H1 (cell line): Measurements from ENCODE around the gene PTX4. TPM values are rescaled to one million over a fixed set of nuclear protein-coding genes. Genes with fewer than 3 reads are reported as not detected.

Experiments used
- ATF2 ChIP-seq: IDR thresholded peaks from 2 replicates; pipeline ENCODE4 v1.6.1; 2012; ENCODE audit warnings: low read length, inconsistent platforms
- BACH1 ChIP-seq: IDR thresholded peaks from 2 replicates; pipeline ENCODE4 v1.6.1; 2012; ENCODE audit warnings: low read length, improper control_type of control experiment
- BRCA1 ChIP-seq: IDR thresholded peaks from 2 replicates; pipeline ENCODE4 v1.6.1; 2012; ENCODE audit warnings: low read depth, low read length, improper control_type of control experiment
- CEBPB ChIP-seq: IDR thresholded peaks from 2 replicates; pipeline ENCODE4 v1.6.1; 2012; ENCODE audit warnings: low read depth, low read length
- JUN ChIP-seq: IDR thresholded peaks from 2 replicates; pipeline ENCODE4 v1.6.1; 2011; ENCODE audit warnings: low read depth, mild to moderate bottlenecking, improper control_type of control experiment, low read length
- NRF1 ChIP-seq: IDR thresholded peaks from 2 replicates; pipeline ENCODE4 v1.6.1; 2011; ENCODE audit warnings: mild to moderate bottlenecking, low read depth, low read length, improper control_type of control experiment
- RFX5 ChIP-seq: IDR thresholded peaks from 2 replicates; pipeline ENCODE4 v1.6.1; 2011; ENCODE audit warnings: low read depth, low read length, improper control_type of control experiment, borderline replicate concordance
- SRF ChIP-seq: IDR thresholded peaks from 2 replicates; pipeline ENCODE4 v1.6.1; 2011; ENCODE audit warnings: mild to moderate bottlenecking, low read depth, low read length, moderate library complexity
- polyA plus RNA-seq, 7 experiments: library from polyadenylated mRNA; depleted of rRNA in 3 of 7; stranded (reverse) in 5 of 7; unstranded in 2 of 7; fragments of >200 nt in 5 of 7; fragments of 200-250 nt in 2 of 7; gene quantifications; 1 replicate in 5 of 7; 2 replicates in 1 of 7; 4 replicates in 1 of 7; pipeline versions ENCODE4 v1.2.1 to v1.2.3, GENCODE V29; 2011 to 2013; ENCODE audit warnings: missing spikeins in 2 of 7, mixed read lengths in 2 of 7
- total RNA-seq: library from RNA; stranded (reverse); fragmentation: NEBNext Ultra II Directional; extraction: Animal tissue kit (Norgen Biotek cat#: 25700); gene quantifications from 2 replicates; pipeline ENCODE4 v1.2.1, GENCODE V29; 2021

The PTX4 gene
- total and polyA plus RNA-seq, 2 of the 8 experiments (the other 6 are each of a cell fraction or from before 2014, with no cell fraction given), result not detected

DNA sequence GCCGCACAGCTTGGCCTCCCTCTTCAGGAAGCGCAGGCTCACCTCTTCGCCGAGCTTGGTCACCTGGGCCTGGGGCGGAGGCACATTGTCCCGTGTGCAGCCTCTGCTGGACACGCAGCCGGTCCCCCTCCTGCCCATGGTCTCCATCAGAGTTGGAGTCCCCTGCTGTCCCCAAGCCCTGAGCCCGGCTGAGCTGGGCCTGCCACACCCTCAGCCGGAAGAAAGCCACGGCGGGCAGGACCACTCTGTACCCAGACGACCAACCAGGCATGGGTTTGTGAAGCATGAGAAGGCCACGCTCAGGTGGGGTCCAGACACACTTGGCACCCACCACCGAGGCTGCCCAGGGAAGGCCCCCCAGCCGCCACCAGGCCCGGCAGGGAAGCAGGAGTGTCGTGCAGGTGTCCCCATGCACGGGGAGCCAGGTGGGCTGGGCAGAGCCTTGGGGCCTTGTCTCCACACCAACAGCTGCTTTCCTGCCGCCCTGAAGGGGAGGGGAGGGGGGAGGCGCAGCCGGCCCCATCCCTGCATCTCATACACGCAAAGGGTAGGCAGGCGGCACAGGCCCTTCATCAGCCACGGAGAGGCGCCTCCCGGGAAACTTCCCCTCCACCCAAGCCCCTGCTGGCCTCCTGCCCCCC lies 49.6 kb downstream of the PTX4 start (continued):
- TF ChIP-seq NRF1 (no peak), ATF2 (no peak), JUN (no peak), CEBPB (no peak), SRF (no peak), BACH1 (no peak), BRCA1 (no peak), RFX5 (no peak)
